Measurements from ENCODE around the gene USP33. TPM values are rescaled to one million over a fixed set of nuclear protein-coding genes. Genes with fewer than 3 reads are reported as not detected.
A peak's percentile ranks its signal among the peaks of the same experiment; 100 is the strongest.
"Not testable (repeated sequence)": the region's sequence is repeated elsewhere in the genome, so short reads cannot be mapped to it uniquely, and the experiment has no call there.

USP33 gene
- total RNA-seq, 2 donors from 2014 or later: 46.6 to 47.1 TPM

GRCh38 chr1:77678660-77679610 is 80.7 kb downstream of the USP33 start:
- Mint-ChIP-seq H3K27ac (peak overlapping the region; percentile 25), H3K9me3 (no peaks in the 10 kb centered on the region), H3K4me3 (peak overlapping the region in 1 of 2 donors; percentile 17), H3K36me3 (ENCODE audit: insufficient read depth in 2 of 2) (peaks cover 0 to 4% of the 10 kb centered on the region in 2 donors), H3K4me1 (ENCODE audit: low read depth) (peaks cover 63% of the 10 kb centered on the region), H3K27me3 (ENCODE audit: low read depth) (no peaks in the 10 kb centered on the region)
- DNase-seq (no peak), ATAC-seq (replicated peaks in 1 of 2) (no peak)

- H3K9me3 Mint-ChIP-seq; ATAC-seq (replicated peaks in 1 of 2); H3K27me3 Mint-ChIP-seq (ENCODE audit: low read depth); DNase-seq; H3K36me3 Mint-ChIP-seq (ENCODE audit: insufficient read depth in 2 of 2); H3K4me3 Mint-ChIP-seq; H3K27ac Mint-ChIP-seq: not testable (repeated sequence)
- peaks cover 82% of the 10 kb centered on the region for H3K4me1 Mint-ChIP-seq (ENCODE audit: low read depth)
These were observed 84.8 kb downstream of the USP33 start for GRCh38 chr1:77674807-77675206.

GRCh38 chr1:77673716-77674355 is 85.8 kb downstream of the USP33 start:
- Mint-ChIP-seq H3K4me3 (no peak overlapping the region), H3K4me1 (ENCODE audit: low read depth) (peaks cover 82% of the 10 kb centered on the region), H3K27me3 (ENCODE audit: low read depth) (no peaks in the 10 kb centered on the region), H3K27ac (no peak overlapping the region), H3K36me3 (ENCODE audit: insufficient read depth in 2 of 2) (peaks cover 0 to 4% of the 10 kb centered on the region in 2 donors), H3K9me3 (no peaks in the 10 kb centered on the region)
- DNase-seq: no peak
- no peak for ATAC-seq (replicated peaks in 1 of 2)

GRCh38 chr1:77673030-77673429 is 86.6 kb downstream of the USP33 start:
- H3K4me1 Mint-ChIP-seq (ENCODE audit: low read depth): peaks cover 82% of the 10 kb centered on the region
- ATAC-seq (replicated peaks in 1 of 2) (no peak), DNase-seq (no peak)
- H3K4me3 Mint-ChIP-seq: peak overlapping the region in 1 of 2 donors; percentile 82
- peak overlapping the region; percentile 63 for H3K27ac Mint-ChIP-seq
- no peaks in the 10 kb centered on the region for H3K9me3 Mint-ChIP-seq
- H3K27me3 Mint-ChIP-seq (ENCODE audit: low read depth): no peaks in the 10 kb centered on the region
- peaks cover 0 to 4% of the 10 kb centered on the region in 2 donors for H3K36me3 Mint-ChIP-seq (ENCODE audit: insufficient read depth in 2 of 2)

- peaks cover 77% of the 10 kb centered on the region for H3K4me1 Mint-ChIP-seq (ENCODE audit: low read depth)
- H3K4me3 Mint-ChIP-seq: peak overlapping the region in 1 of 2 donors; percentile 82
- H3K27ac Mint-ChIP-seq: peak overlapping the region; percentile 42
- DNase-seq (no peak), ATAC-seq (replicated peaks in 1 of 2) (peak; percentile 45 to 47)
- H3K36me3 Mint-ChIP-seq (ENCODE audit: insufficient read depth in 2 of 2): peaks cover 0 to 4% of the 10 kb centered on the region in 2 donors
- H3K9me3 Mint-ChIP-seq: no peaks in the 10 kb centered on the region
- H3K27me3 Mint-ChIP-seq (ENCODE audit: low read depth): no peaks in the 10 kb centered on the region
These were observed 87.3 kb downstream of the USP33 start for GRCh38 chr1:77672374-77672773.

GRCh38 chr1:77671836-77672235 is 87.8 kb downstream of the USP33 start:
- DNase-seq (no peak), ATAC-seq (replicated peaks in 1 of 2) (no peak)
- Mint-ChIP-seq H3K9me3 (no peaks in the 10 kb centered on the region), H3K4me1 (ENCODE audit: low read depth) (peaks cover 71% of the 10 kb centered on the region), H3K36me3 (ENCODE audit: insufficient read depth in 2 of 2) (peaks cover 0 to 4% of the 10 kb centered on the region in 2 donors), H3K4me3 (peak overlapping the region in 1 of 2 donors; percentile 82), H3K27ac (peak overlapping the region; percentile 88), H3K27me3 (ENCODE audit: low read depth) (no peaks in the 10 kb centered on the region)

GRCh38 chr1:77670330-77670729 is 89.3 kb downstream of the USP33 start:
- Mint-ChIP-seq H3K9me3 (no peaks in the 10 kb centered on the region), H3K27ac (no peak overlapping the region), H3K36me3 (ENCODE audit: insufficient read depth in 2 of 2) (peaks cover 0 to 2% of the 10 kb centered on the region in 2 donors), H3K4me3 (no peak overlapping the region), H3K4me1 (ENCODE audit: low read depth) (peaks cover 62% of the 10 kb centered on the region), H3K27me3 (ENCODE audit: low read depth) (no peaks in the 10 kb centered on the region)
- no peak for ATAC-seq (replicated peaks in 1 of 2)
- DNase-seq: no peak

GRCh38 chr1:77668924-77669449 is 90.7 kb downstream of the USP33 start:
- DNase-seq (no peak), ATAC-seq (replicated peaks in 1 of 2) (peak; percentile 45 to 71)
- peak overlapping the region in 1 of 2 donors; percentile 58 for H3K4me3 Mint-ChIP-seq
- H3K36me3 Mint-ChIP-seq (ENCODE audit: insufficient read depth in 2 of 2): no peaks in the 10 kb centered on the region
- H3K9me3 Mint-ChIP-seq: no peaks in the 10 kb centered on the region
- no peaks in the 10 kb centered on the region for H3K27me3 Mint-ChIP-seq (ENCODE audit: low read depth)
- peaks cover 64% of the 10 kb centered on the region for H3K4me1 Mint-ChIP-seq (ENCODE audit: low read depth)
- H3K27ac Mint-ChIP-seq: peak overlapping the region; percentile 75

GRCh38 chr1:77664939-77665516 is 94.6 kb downstream of the USP33 start:
- no peaks in the 10 kb centered on the region for H3K9me3 Mint-ChIP-seq
- H3K4me1 Mint-ChIP-seq (ENCODE audit: low read depth): peaks cover 39% of the 10 kb centered on the region
- H3K27me3 Mint-ChIP-seq (ENCODE audit: low read depth): no peaks in the 10 kb centered on the region
- no peak for DNase-seq
- no peak for ATAC-seq (replicated peaks in 1 of 2)
- H3K27ac Mint-ChIP-seq: peak overlapping the region; percentile 24
- H3K36me3 Mint-ChIP-seq (ENCODE audit: insufficient read depth in 2 of 2): no peaks in the 10 kb centered on the region
- no peak overlapping the region for H3K4me3 Mint-ChIP-seq

- Mint-ChIP-seq H3K36me3 (ENCODE audit: insufficient read depth in 2 of 2) (peaks cover 0 to 2% of the 10 kb centered on the region in 2 donors), H3K9me3 (no peaks in the 10 kb centered on the region), H3K27me3 (ENCODE audit: low read depth) (no peaks in the 10 kb centered on the region), H3K4me3 (no peak overlapping the region), H3K4me1 (ENCODE audit: low read depth) (peaks cover 25% of the 10 kb centered on the region), H3K27ac (no peak overlapping the region)
- ATAC-seq (replicated peaks in 1 of 2): no peak
- no peak for DNase-seq
These were observed 98.0 kb downstream of the USP33 start for GRCh38 chr1:77661696-77662095.

- Mint-ChIP-seq H3K27ac (peak overlapping the region; percentile 24), H3K27me3 (ENCODE audit: low read depth) (no peaks in the 10 kb centered on the region), H3K4me1 (ENCODE audit: low read depth) (peaks cover 33% of the 10 kb centered on the region), H3K36me3 (ENCODE audit: insufficient read depth in 2 of 2) (peaks cover 2 to 3% of the 10 kb centered on the region in 2 donors), H3K9me3 (peaks cover 0 to 2% of the 10 kb centered on the region in 2 donors), H3K4me3 (no peak overlapping the region)
- DNase-seq: no peak
- no peak for ATAC-seq (replicated peaks in 1 of 2)
These were observed 99.6 kb downstream of the USP33 start for GRCh38 chr1:77659879-77660593.

- ATAC-seq (replicated peaks in 1 of 2) (no peak), DNase-seq (no peak)
- Mint-ChIP-seq H3K9me3 (peaks cover 0 to 2% of the 10 kb centered on the region in 2 donors), H3K36me3 (ENCODE audit: insufficient read depth in 2 of 2) (peaks cover 2 to 7% of the 10 kb centered on the region in 2 donors), H3K27ac (no peak overlapping the region), H3K4me1 (ENCODE audit: low read depth) (peaks cover 28% of the 10 kb centered on the region), H3K4me3 (no peak overlapping the region), H3K27me3 (ENCODE audit: low read depth) (no peaks in the 10 kb centered on the region)
These were observed 101.4 kb downstream of the USP33 start for GRCh38 chr1:77658271-77658670.
